ENCODE results near the gene CD6. TPM values are rescaled to one million over a fixed set of nuclear protein-coding genes. Genes with fewer than 3 reads are reported as not detected.

CD6 gene
- total RNA-seq, 3 donors from 2014 or later = 0.80 to 1.9 (median 0.98) TPM

DNA sequence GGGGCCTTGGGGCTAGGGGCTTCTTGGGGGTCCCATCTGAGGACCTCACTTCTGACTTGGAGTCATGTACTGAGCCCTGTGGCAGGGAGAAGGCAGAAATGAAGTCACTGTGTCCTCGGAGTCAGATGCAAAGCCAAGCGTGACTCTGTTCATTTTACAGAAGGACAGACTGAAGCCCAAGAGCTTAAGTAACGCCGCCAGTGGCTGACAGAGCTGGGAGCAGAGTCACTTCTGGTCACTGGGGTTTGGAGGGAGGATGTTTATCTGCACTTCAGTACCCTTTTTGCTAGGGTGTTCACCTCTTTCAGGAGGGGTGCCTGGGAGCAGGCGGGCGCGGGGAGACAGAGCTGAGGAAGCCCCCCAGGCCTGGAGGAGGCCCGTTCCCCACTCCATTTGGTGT lies 10.7 kb downstream of the CD6 start:
- Histone ChIP-seq H3K9me3 (no peaks in the 10 kb centered on the region), H3K27ac (no peak overlapping the region), H3K4me1 (no peaks in the 10 kb centered on the region), H3K36me3 (no peaks in the 10 kb centered on the region), H3K27me3 (no peaks in the 10 kb centered on the region), H3K4me3 (no peak overlapping the region)
- no peak for DNase-seq (ENCODE audit: low spot score in 2 of 2)
- intact Hi-C loops (cut with DNase I; ENCODE audit: low total_unique reads) = no loop called here
- TF ChIP-seq POLR2A (IDR thresholded peaks at IDR 0.05) (no peak), POLR2AphosphoS5 (IDR thresholded peaks at IDR 0.05) (no peak)
- TF ChIP-seq, protein P1, sequence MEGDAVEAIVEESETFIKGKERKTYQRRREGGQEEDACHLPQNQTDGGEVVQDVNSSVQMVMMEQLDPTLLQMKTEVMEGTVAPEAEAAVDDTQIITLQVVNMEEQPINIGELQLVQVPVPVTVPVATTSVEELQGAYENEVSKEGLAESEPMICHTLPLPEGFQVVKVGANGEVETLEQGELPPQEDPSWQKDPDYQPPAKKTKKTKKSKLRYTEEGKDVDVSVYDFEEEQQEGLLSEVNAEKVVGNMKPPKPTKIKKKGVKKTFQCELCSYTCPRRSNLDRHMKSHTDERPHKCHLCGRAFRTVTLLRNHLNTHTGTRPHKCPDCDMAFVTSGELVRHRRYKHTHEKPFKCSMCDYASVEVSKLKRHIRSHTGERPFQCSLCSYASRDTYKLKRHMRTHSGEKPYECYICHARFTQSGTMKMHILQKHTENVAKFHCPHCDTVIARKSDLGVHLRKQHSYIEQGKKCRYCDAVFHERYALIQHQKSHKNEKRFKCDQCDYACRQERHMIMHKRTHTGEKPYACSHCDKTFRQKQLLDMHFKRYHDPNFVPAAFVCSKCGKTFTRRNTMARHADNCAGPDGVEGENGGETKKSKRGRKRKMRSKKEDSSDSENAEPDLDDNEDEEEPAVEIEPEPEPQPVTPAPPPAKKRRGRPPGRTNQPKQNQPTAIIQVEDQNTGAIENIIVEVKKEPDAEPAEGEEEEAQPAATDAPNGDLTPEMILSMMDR (IDR thresholded peaks at IDR 0.05) = no peak

DNA sequence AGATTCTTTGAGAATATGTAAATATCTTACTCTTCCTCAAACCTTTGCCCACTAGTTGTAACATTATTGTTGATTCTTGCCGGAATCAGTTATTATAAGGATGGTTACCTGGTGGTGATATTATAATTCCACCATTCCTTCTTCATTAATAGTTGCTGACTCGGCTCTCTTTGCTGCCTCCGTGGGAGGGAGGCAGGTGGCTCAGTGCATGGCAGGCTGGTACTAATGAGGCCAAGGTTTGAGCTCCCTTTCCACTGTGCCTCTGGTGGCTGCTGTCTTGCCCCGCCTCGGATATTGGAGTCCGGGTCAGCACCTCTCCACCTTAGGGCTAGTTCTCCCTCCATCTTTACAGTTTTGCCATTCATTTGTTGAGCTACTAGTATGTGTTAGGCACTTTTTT lies 12.7 kb downstream of the CD6 start:
- H3K4me3 ChIP-seq = no peak overlapping the region
- intact Hi-C loops (cut with DNase I; ENCODE audit: low total_unique reads) = no loop called here
- no peaks in the 10 kb centered on the region for H3K9me3 ChIP-seq
- H3K27ac ChIP-seq = no peak overlapping the region
- no peaks in the 10 kb centered on the region for H3K4me1 ChIP-seq
- no peak for TF ChIP-seq POLR2AphosphoS5 (IDR thresholded peaks at IDR 0.05)
- TF ChIP-seq POLR2A (IDR thresholded peaks at IDR 0.05) = no peak
- TF ChIP-seq, protein P1 (IDR thresholded peaks at IDR 0.05) = no peak
- H3K36me3 ChIP-seq = no peaks in the 10 kb centered on the region
- DNase-seq (ENCODE audit: low spot score in 2 of 2) = no peak
- no peaks in the 10 kb centered on the region for H3K27me3 ChIP-seq

DNA sequence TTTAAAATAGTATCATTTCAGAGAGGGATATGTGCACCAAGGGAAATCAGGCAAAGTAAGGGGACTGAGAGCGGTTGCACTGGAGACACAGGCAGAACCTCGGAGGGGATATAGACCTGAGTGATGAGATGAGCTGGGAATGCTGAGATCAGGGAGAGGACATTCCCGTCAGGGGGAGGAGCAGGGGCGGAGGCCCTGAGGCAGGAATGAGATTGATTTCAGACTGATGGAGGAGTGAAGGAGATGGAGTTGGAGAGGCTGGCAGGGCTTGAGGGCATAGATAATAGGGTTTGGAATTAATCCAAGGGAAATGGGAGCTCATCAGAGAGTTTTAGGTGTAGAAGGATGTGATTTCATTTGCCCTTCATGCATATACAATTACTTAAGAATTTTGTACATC lies 13.2 kb downstream of the CD6 start:
- Histone ChIP-seq H3K27ac (no peak overlapping the region), H3K27me3 (no peaks in the 10 kb centered on the region), H3K36me3 (no peaks in the 10 kb centered on the region), H3K4me1 (no peaks in the 10 kb centered on the region), H3K9me3 (no peaks in the 10 kb centered on the region), H3K4me3 (no peak overlapping the region)
- TF ChIP-seq, protein P1 (IDR thresholded peaks at IDR 0.05) = no peak
- TF ChIP-seq POLR2A (IDR thresholded peaks at IDR 0.05) = no peak
- DNase-seq (ENCODE audit: low spot score in 2 of 2) = no peak
- intact Hi-C loops (cut with DNase I; ENCODE audit: low total_unique reads) = no loop called here

DNA sequence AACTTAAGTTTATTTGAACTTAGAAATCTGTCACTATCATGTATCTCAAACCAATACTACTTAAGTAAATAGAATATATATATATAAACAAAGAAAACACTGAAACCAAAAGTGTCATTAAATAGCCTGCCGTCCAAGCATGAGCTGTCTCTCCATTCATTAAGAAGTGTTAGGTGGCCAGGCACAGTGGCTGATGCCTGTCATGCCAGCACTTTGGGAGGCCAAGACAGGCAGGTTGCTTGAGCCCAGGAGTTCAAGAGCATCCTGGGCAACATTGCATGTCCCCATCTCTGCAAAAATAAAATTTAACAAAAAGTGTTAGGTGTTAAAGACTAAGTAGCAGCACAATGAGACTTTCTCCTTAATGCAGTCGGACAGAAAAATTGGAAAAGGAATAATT lies 14.0 kb downstream of the CD6 start:
- Histone ChIP-seq H3K4me3 (no peak overlapping the region), H3K27ac (no peak overlapping the region), H3K4me1 (no peaks in the 10 kb centered on the region), H3K36me3 (no peaks in the 10 kb centered on the region), H3K9me3 (no peaks in the 10 kb centered on the region), H3K27me3 (no peaks in the 10 kb centered on the region)
- DNase-seq (ENCODE audit: low spot score in 2 of 2) = no peak
- intact Hi-C loops (cut with DNase I; ENCODE audit: low total_unique reads) = no loop called here
- TF ChIP-seq POLR2AphosphoS5 (IDR thresholded peaks at IDR 0.05) (no peak), POLR2A (IDR thresholded peaks at IDR 0.05) (no peak)
- TF ChIP-seq, protein P1 (IDR thresholded peaks at IDR 0.05) = no peak

DNA sequence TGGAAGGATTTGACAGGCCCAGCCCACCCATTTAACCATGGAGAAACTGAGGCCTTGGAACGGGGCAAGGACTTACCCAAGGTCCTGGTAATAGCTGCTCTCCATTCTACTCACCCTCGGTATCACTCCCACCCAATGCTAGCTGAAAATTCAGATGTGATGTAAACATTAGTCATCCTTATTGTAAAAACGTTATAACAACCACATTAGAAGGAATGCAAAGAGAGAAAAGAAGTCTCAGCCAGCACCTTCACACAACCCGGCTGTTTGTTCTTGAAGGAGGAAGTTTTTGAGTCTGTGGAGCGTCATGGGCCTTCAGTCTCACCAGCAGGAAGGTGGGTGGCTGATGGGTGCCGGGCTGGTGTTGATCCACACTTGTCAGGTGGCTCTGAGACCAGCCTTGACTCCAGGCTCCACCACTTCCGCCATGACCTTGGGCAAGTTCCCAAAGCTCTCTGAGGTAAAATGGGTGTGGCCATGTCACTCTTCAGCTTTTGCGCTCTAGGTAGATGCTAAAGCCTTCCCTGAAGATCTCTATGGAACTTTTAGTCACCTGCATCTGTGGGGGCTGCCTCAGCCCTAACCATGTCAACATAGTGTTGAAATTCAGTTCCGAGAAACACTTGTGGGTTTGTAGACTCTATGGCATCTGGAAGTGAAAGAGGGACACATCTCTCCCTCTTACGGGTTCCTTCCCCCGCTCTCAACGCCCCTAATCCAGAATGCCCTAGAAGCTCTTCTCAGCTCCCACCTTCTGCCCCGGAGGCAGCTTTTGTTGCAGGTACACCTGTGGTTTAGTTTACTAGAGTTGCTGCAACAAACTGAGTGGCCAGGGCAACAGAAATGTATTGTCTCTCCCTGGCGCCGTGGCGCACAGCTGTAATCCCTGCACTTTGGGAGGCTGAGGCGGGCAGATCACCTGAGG lies 14.8 kb downstream of the CD6 start:
- TF ChIP-seq POLR2A (IDR thresholded peaks at IDR 0.05) = no peak
- no peak for TF ChIP-seq POLR2AphosphoS5 (IDR thresholded peaks at IDR 0.05)
- TF ChIP-seq, protein P1 (IDR thresholded peaks at IDR 0.05) = no peak
- H3K9me3 ChIP-seq = no peaks in the 10 kb centered on the region
- H3K4me3 ChIP-seq = no peak overlapping the region
- peak in 1 of 2 donors; percentile 53 for DNase-seq (ENCODE audit: low spot score in 2 of 2)
- no peaks in the 10 kb centered on the region for H3K27me3 ChIP-seq
- intact Hi-C loops (cut with DNase I; ENCODE audit: low total_unique reads) = no loop called here
- H3K27ac ChIP-seq = no peak overlapping the region
- H3K4me1 ChIP-seq = no peaks in the 10 kb centered on the region
- no peaks in the 10 kb centered on the region for H3K36me3 ChIP-seq

All from breast epithelium (tissue), 4 donors.